NCI-H446 (cell line): ENCODE results near the gene ASCL2.
"Not testable (repeated sequence)": the region's sequence is repeated elsewhere in the genome, so short reads cannot be mapped to it uniquely, and the experiment has no call there.

Experiments
- DNase-seq, 2 experiments: peaks; one replicate each; lab custom pipeline; 2025; lab: John Stamatoyannopoulos, UW

ASCL2 gene

GRCh38 chr11:2260491-2261364, 9.7 kb downstream of the ASCL2 start:
- no peak for DNase-seq

GRCh38 chr11:2259897-2260451, 10.4 kb downstream of the ASCL2 start:
- no peak for DNase-seq

DNA sequence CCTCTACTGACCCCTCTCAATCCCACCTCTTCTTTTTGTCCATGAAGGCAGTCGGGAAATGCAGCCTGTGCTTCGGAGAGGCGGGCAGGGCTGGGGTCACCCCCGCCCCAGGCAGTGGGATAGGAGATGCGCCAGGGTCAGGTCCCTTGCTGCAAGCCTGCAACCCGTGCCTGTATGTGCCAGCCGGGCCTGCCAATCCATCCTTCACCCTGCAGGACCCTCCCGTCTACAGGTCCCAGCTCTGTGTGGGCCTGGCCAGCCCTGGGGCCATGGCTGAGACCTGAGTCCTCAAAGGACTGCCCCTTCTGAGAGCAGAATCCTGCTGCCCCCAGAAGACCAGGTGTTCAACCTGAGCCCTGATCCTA, 10.9 kb downstream of the ASCL2 start:
- no peak for DNase-seq

DNA sequence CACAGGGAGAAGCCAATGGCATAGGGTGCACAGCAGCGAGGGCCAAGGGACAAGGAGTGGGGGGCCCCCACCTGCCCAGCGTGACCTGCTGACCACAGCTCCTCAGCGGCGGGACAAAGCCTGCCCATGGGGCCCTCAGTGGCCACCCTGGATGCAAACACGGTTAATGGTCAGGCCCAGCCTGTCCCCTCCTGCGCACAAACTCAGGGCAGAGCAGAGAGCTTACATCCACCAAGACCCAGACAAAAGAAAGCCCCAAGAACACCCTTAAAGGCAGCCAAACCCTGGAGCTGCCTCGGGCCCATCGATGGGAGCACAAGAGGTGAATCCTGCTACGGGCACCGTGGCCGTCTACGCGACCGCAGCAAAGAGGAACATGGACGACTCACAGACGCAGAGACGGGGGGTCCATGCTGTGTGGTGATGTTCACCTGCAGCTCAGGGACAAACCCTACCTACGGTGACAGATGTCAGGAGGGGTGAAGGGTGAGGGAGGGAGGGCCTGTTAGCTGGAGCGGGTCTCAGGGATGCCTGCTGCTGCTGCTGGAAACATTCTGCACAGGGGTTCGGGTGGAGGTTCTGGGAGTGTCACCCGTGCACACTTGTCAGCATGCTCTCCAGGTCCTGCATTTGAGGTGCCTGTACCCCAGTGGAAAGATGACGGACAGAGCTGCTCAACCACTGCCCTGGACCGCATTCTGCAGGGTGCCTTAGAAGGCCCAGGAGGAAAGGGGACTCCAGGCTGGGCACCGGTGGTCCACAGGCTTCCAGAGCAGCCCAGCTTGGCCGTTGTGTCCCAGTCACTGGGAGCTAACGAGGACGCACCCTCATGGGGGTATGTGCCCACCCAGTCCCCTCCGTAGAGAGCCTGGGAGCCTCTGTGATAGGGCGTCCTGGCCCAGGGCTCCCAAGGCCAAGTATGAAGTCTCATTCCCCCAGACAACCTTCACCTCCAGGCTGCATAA, 11.6 kb downstream of the ASCL2 start:
- DNase-seq, result no peak

- DNase-seq, result no peak
These were observed 13.3 kb downstream of the ASCL2 start for GRCh38 chr11:2256951-2257700.

DNA sequence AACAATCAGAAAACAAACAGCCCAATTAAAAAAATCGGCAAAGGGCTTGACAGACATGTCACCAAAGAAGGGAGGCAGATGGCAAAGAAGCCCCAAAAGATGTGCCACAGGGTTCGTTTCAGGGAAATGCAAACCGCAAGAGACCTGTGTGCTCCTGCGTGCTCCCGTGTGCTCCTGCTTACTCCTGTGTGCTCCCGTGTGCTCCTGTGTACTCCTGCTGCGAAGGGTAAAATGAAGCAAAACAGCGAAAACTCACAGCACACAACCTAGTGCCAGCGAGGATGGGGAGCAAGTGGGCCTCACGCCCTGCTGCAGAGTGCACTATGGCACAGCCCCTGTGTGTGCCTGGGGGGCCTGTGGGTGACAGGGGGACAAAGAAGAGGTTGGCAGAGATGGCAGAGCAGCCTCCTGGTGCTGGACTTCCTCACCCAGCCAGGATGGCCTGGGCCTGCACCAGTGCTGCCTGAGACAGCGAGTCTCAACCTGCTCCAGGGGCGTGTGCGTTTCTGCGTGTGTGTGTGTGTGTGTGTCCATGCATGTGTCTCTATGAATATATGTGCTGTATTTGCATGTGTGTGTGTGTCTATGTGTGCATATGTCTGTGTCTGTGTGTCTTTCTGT, 14.0 kb downstream of the ASCL2 start:
- no peak for DNase-seq

DNA sequence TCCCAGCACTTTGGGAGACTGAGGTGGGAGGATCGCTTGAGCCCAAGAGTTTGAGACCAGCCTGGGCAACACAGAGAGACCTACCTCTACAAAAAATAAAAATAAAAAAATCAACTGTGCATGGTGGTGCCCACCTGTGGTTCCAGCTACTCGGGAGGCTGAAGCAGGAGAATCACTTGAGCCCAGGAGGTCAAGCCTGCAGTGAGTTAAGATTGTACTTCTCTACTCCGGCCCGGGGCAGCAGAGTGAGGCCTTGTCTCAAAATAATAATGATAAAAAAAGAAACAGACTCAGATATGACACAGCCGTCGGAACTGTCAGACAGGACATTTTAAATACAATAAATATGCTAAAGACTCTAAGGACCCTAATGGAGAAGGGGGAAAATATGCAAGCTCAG, 18.4 kb downstream of the ASCL2 start:
- DNase-seq, result no peak

- DNase-seq, result no peak
These were observed 19.2 kb downstream of the ASCL2 start for GRCh38 chr11:2251138-2251537.

- DNase-seq, result no peak
These were observed 19.9 kb downstream of the ASCL2 start for GRCh38 chr11:2250485-2250884.

DNA sequence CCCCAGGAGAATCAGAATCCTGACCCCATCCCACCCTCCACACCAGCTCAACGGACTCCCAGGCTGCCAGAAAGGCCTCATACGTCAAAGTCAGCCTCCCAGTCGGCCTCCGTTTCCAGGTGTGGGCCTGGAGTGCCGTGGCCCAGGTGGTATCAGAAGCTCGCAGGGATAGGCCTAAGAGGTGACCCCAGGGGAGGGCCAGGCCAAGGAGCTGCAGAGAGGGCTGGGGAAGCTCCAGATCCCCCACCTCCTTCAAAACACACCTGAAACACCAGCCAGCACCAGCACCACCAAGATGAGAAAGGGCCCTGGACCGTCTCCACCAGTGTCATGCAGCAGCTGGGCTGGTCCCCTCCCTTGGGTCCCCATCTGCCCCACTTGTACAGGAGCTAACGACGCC, 20.3 kb downstream of the ASCL2 start:
- no peak for DNase-seq

- no peak for DNase-seq
These were observed 21.0 kb downstream of the ASCL2 start for GRCh38 chr11:2249189-2249916.

DNA sequence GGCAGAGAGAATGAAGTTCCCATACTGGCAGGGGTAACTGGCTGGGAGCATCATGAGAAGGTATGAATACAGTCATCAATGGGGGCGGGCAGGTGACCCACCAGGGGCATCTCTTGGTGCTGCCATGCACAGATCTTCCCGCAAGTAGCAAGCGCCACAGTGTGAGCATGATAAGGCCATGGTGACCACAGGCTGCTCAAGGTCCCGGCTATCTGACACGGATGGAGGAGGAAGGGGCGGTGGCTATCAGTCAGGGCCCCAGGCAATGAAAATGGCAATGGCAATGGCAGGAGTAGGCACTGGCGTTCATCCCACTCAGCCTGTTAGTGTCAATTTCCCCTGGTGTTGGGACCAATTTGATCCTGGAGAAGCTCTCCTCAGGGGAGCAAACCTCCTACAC, 21.6 kb downstream of the ASCL2 start:
- no peak for DNase-seq

DNA sequence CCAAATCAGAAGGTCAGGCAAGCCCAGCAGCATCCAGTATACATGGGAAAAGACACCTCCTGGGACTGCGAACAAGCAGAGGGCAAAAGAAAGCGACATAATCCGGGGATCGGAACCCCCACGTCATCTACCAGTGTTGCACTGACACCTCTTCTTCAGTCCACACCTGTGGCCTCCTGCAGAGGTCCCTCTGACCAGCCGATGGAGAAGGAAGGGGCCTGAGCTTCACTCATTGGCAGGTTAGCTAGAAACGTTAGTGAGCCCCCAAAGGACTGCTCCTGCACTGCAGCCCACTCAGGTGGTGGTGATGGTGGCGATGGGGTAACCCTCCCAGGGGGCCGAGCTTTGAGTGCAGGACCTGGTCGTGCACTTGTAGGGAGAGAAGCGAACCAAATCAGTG, 22.1 kb downstream of the ASCL2 start:
- no peak for DNase-seq

DNA sequence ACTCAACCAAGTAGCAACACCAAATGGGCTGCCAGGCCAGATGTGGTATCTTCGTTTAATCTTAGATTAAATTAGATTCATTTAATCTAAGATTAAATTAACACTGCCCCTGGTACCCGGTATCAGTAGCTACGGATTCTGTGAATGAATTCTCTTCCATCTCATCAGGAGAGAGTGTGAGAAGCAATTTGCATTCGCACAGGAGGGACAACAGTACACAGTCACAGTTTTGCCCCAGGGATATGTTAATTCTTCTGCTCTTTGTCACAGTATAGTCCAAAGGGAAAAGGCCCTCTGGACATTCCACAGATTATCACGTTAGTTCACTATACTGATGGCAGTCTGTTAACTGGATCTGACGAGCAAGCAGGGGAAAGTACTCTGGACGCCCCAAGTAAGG, 22.9 kb downstream of the ASCL2 start:
- no peak for DNase-seq

GRCh38 chr11:2240834-2241233, 29.6 kb downstream of the ASCL2 start:
- no peak for DNase-seq

- DNase-seq, result no peak
These were observed 32.7 kb downstream of the ASCL2 start for GRCh38 chr11:2237457-2238238.

- DNase-seq, result not testable (repeated sequence)
These were observed 33.8 kb downstream of the ASCL2 start for GRCh38 chr11:2236381-2237134.

DNA sequence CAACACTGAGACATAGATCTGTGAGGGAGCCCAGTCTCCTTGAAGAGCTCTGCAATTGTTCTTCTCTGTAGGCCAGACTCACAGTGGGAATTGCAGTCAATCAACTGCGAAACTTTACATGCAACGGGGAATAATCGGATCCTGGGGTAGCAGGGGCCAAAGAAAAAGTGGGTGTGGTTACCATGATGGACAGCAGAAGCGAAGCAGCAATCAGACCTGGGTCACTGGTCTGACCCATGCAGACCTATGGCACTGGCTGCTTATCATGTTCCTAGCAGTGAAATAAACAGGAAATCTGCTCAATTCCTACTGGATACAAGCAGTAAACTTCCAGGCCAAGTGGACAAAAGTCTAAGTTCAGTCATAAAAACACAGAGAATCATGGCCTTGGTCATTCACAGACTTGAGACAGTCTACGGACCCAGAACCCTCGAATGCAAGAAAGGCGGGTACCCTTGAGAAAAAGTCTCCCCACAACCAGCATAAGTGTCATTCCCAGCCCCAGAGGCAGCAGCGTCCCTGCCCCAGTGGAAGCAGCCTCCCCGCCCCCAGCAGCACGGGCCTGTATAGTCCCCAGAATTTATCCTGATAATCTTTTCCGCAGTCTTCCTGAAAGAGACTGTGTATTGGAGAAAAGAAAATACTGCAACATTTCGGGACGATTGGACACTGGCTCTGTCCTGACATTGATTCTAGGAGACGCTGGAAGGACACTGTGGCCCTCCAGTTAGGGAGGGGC, 34.6 kb downstream of the ASCL2 start:
- DNase-seq, result no peak

GRCh38 chr11:2234963-2235362, 35.4 kb downstream of the ASCL2 start:
- no peak for DNase-seq
